ENCODE measurements around the gene PITPNM1.

- TF ChIP-seq CTCF (IDR thresholded peaks at IDR 0.05): no peak
- no peak for TF ChIP-seq POLR2A (IDR thresholded peaks at IDR 0.05)
Observed at GRCh38 chr11:67539550-67539949, 34.4 kb upstream of the PITPNM1 start.

Data from thyroid gland (tissue), 4 donors.